Vagina (tissue), 2 donors: ENCODE data around the gene NID1. TPM values are rescaled to one million over a fixed set of nuclear protein-coding genes. Genes with fewer than 3 reads are reported as not detected.
"Not testable (repeated sequence)": the region's sequence is repeated elsewhere in the genome, so short reads cannot be mapped to it uniquely, and the experiment has no call there.

Experiments
- DNase-seq, 2 donors: peaks; one replicate each; pipeline ENCODE4 v3.0.0-alpha.2; 2017; ENCODE audit errors: extremely low spot score in 2 of 2
- H3K27ac ChIP-seq: fragments of 200-600 bp; sonication (generic); one replicate; pipeline ENCODE4 v1.5.1; 2019
- H3K27me3 ChIP-seq: fragments of 200-600 bp; sonication (generic); one replicate; pipeline ENCODE4 v1.5.1; 2019
- H3K36me3 ChIP-seq, 2 donors: fragments of 200-600 bp; sonication (generic); one replicate each; pipeline ENCODE4 v1.5.1; 2017 to 2019
- H3K4me1 ChIP-seq: fragments of 200-600 bp; sonication (generic); one replicate; pipeline ENCODE4 v1.5.1; 2019
- H3K4me3 ChIP-seq, 2 donors: fragments of 200-600 bp; sonication (generic); 1 replicate in 1 of 2; 2 replicates in 1 of 2; pipeline ENCODE4 v1.5.1; 2016 to 2019
- H3K9me3 ChIP-seq: fragments of 200-600 bp; sonication (generic); one replicate; pipeline ENCODE4 v1.5.1; 2019
- CTCF ChIP-seq, 3 experiments: fragments of 450-650 bp in 2 of 3; fragments of 200-600 bp in 1 of 3; sonication (generic) in 1 of 3; IDR thresholded peaks; one replicate each; pipeline ENCODE4 v1.5.1; 2017 to 2019; ENCODE audit warnings: antibody characterized with exemption in 3 of 3, mild to moderate bottlenecking in 2 of 3, moderate library complexity in 2 of 3
- POLR2A ChIP-seq, 2 donors: fragments of 450-650 bp; IDR thresholded peaks; one replicate each; pipeline ENCODE4 v1.6.1; 2017; ENCODE audit warnings: antibody characterized with exemption in 2 of 2, mild to moderate bottlenecking in 2 of 2, moderate library complexity in 2 of 2
- POLR2AphosphoS5 ChIP-seq, 2 donors: sonication (generic); formaldehyde crosslinking; IDR thresholded peaks; one replicate each; pipeline ENCODE4 v1.9.0; 2017; ENCODE audit warnings: antibody characterized with exemption in 2 of 2, mild to moderate bottlenecking in 2 of 2, low read depth in 1 of 2; ENCODE audit not compliant: insufficient read depth in 1 of 2
- intact Hi-C: fragments of 100-400 bp; cut with DNase I; formaldehyde crosslinking; loops from one replicate; pipeline ENCODE4 v1.15.1; 2023
- total RNA-seq: library from RNA; depleted of rRNA; stranded (reverse); fragments of >200 nt; gene quantifications from one replicate; pipeline ENCODE4 v1.2.3, GENCODE V29; 2016

The NID1 gene
- total RNA-seq, 1 donor from 2014 or later: 154 TPM

- Histone ChIP-seq H3K36me3 (peaks cover 0 to 2% of the 10 kb centered on the region in 2 donors), H3K27ac (peak overlapping the region; percentile 92), H3K27me3 (no peaks in the 10 kb centered on the region), H3K4me1 (peaks cover 9% of the 10 kb centered on the region), H3K9me3 (no peaks in the 10 kb centered on the region), H3K4me3 (peak overlapping the region; percentile 34 to 46)
- DNase-seq: peak in 1 of 2 donors; percentile 98
- intact Hi-C loops: loop anchor here (10.0 kb wide), 2 partner anchors 73 to 107 kb away; partner anchors contain the start of gene LYST
- TF ChIP-seq POLR2AphosphoS5 (IDR thresholded peaks at IDR 0.05; ENCODE audit: insufficient read depth in 1 of 2, low read depth in 1 of 2) (peak; percentile 84 to 89), CTCF (IDR thresholded peaks at IDR 0.05) (peak; percentile 68 to 94 (median 76)), POLR2A (IDR thresholded peaks at IDR 0.05) (peak in 1 of 2 donors; percentile 73)
Measured at GRCh38 chr1:235971571-235972310, 93.1 kb downstream of the NID1 start.

- no peak for DNase-seq
- peaks cover 9% of the 10 kb centered on the region for H3K4me1 ChIP-seq
- TF ChIP-seq POLR2AphosphoS5 (IDR thresholded peaks at IDR 0.05; ENCODE audit: insufficient read depth in 1 of 2, low read depth in 1 of 2) (no peak), CTCF (IDR thresholded peaks at IDR 0.05) (no peak), POLR2A (IDR thresholded peaks at IDR 0.05) (no peak)
- peak overlapping the region; percentile 34 to 46 for H3K4me3 ChIP-seq
- intact Hi-C loops: loop anchor here (10.0 kb wide), 2 partner anchors 74 to 106 kb away; partner anchors contain the start of gene LYST
- H3K36me3 ChIP-seq: no peaks in the 10 kb centered on the region
- H3K27ac ChIP-seq: peak overlapping the region; percentile 92
- H3K27me3 ChIP-seq: no peaks in the 10 kb centered on the region
- H3K9me3 ChIP-seq: no peaks in the 10 kb centered on the region
Measured at GRCh38 chr1:235971020-235971419, 93.9 kb downstream of the NID1 start.

- H3K4me3 ChIP-seq: no peak overlapping the region
Measured at GRCh38 chr1:235968831-235969230, 96.1 kb downstream of the NID1 start.

GRCh38 chr1:235966134-235966533 is 98.8 kb downstream of the NID1 start:
- DNase-seq, H3K36me3 ChIP-seq: not testable (repeated sequence)

More at GRCh38 chr1:235968831-235969230, 96.1 kb downstream of the NID1 start:
- Histone ChIP-seq H3K36me3 (no peaks in the 10 kb centered on the region), H3K27ac (no peak overlapping the region), H3K9me3 (no peaks in the 10 kb centered on the region), H3K4me1 (peaks cover 9% of the 10 kb centered on the region), H3K27me3 (no peaks in the 10 kb centered on the region)
- TF ChIP-seq CTCF (IDR thresholded peaks at IDR 0.05) (no peak), POLR2AphosphoS5 (IDR thresholded peaks at IDR 0.05; ENCODE audit: insufficient read depth in 1 of 2, low read depth in 1 of 2) (no peak), POLR2A (IDR thresholded peaks at IDR 0.05) (no peak)
- intact Hi-C loops: loop anchor here (10.0 kb wide), 1 partner anchor 84 kb away; no protein-coding TSS in a partner anchor
- peak in 1 of 2 donors; percentile 82 for DNase-seq

GRCh38 chr1:235960809-235961208 is 104.1 kb downstream of the NID1 start:
- intact Hi-C loops: loop anchor here (10.0 kb wide), 1 partner anchor 76 kb away; no protein-coding TSS in a partner anchor
- TF ChIP-seq POLR2AphosphoS5 (IDR thresholded peaks at IDR 0.05; ENCODE audit: insufficient read depth in 1 of 2, low read depth in 1 of 2): no peak
- Histone ChIP-seq H3K4me3 (no peak overlapping the region), H3K27ac (no peak overlapping the region), H3K27me3 (no peaks in the 10 kb centered on the region), H3K4me1 (no peaks in the 10 kb centered on the region), H3K36me3 (no peaks in the 10 kb centered on the region), H3K9me3 (no peaks in the 10 kb centered on the region)
- DNase-seq: no peak

More at GRCh38 chr1:235966134-235966533, 98.8 kb downstream of the NID1 start:
- not testable (repeated sequence) for H3K27me3 ChIP-seq, H3K9me3 ChIP-seq, H3K4me3 ChIP-seq, H3K4me1 ChIP-seq, H3K27ac ChIP-seq
- intact Hi-C loops: loop anchor here (10.0 kb wide), 1 partner anchor 81 kb away; no protein-coding TSS in a partner anchor

GRCh38 chr1:235958021-235958420 is 106.9 kb downstream of the NID1 start:
- no peak for TF ChIP-seq POLR2AphosphoS5 (IDR thresholded peaks at IDR 0.05; ENCODE audit: insufficient read depth in 1 of 2, low read depth in 1 of 2)
- no peak for TF ChIP-seq CTCF (IDR thresholded peaks at IDR 0.05)
- TF ChIP-seq POLR2A (IDR thresholded peaks at IDR 0.05): no peak
- H3K4me1 ChIP-seq: no peaks in the 10 kb centered on the region
- no peaks in the 10 kb centered on the region for H3K9me3 ChIP-seq
- no peak for DNase-seq
- no peaks in the 10 kb centered on the region for H3K36me3 ChIP-seq
- no peak overlapping the region for H3K4me3 ChIP-seq
- H3K27ac ChIP-seq: no peak overlapping the region
- intact Hi-C loops: no loop called here
- H3K27me3 ChIP-seq: no peaks in the 10 kb centered on the region
